SK-N-SH (cell line): ENCODE measurements around the gene ACO1. TPM values are rescaled to one million over a fixed set of nuclear protein-coding genes. Genes with fewer than 3 reads are reported as not detected.

ENCODE experiments used
- CTCF ChIA-PET: fragments of 300-600, 350-600 bp; formaldehyde crosslinking; extraction: SDS; loops from one replicate; lab custom pipeline; 2021; lab: Yijun Ruan, JAX
- POLR2A ChIA-PET: fragments of 350-600 bp; sonication (Branson Sonifier 250); formaldehyde crosslinking; extraction: SDS; loops from one replicate; lab custom pipeline; 2020; ENCODE audit warnings: antibody characterized with exemption, inconsistent platforms; lab: Yijun Ruan, JAX
- DNase-seq: peaks from one replicate; pipeline ENCODE4 v3.0.0; 2012
- H2AFZ ChIP-seq: fragments of 200-600 bp; sonication (generic); 2 replicates; pipeline ENCODE4 v1.8.1; 2016; ENCODE audit warnings: antibody characterized with exemption, mild to moderate bottlenecking, low read depth
- H3F3A ChIP-seq: fragments of 200-600 bp; sonication (generic); replicated peaks from 2 replicates; pipeline ENCODE3; 2016; ENCODE audit warnings: antibody characterized with exemption, mild to moderate bottlenecking; ENCODE audit not compliant: insufficient read depth
- H3K27ac ChIP-seq, 2 experiments: fragments of 200-500 bp in 1 of 2; fragments of 200-600 bp in 1 of 2; sonication (Bioruptor generic) in 1 of 2; sonication (generic), shearing (Covaris generic) in 1 of 2; 2 replicates each; pipeline versions ENCODE4 v1.5.1 to v1.6.1; 2014 to 2016; ENCODE audit warnings: low read depth in 2 of 2, inconsistent platforms in 1 of 2, low read length in 1 of 2, mild to moderate bottlenecking in 1 of 2, mixed read lengths in 1 of 2
- H3K27me3 ChIP-seq: fragments of 200-600 bp; sonication (generic), shearing (Covaris generic); 2 replicates; pipeline ENCODE4 v1.6.1; 2016; ENCODE audit warnings: mixed run types; ENCODE audit not compliant: insufficient read depth
- H3K36me3 ChIP-seq, 2 experiments: fragments of 200-500 bp in 1 of 2; fragments of 200-600 bp in 1 of 2; sonication (Bioruptor generic) in 1 of 2; sonication (generic) in 1 of 2; replicated peaks in 1 of 2; 2 replicates each; pipeline versions ENCODE3 to v1.5.1; 2014 to 2016; ENCODE audit warnings: low read length in 1 of 2, mild to moderate bottlenecking in 1 of 2; ENCODE audit not compliant: insufficient read depth in 2 of 2, control insufficient read depth in 1 of 2
- H3K4me1 ChIP-seq, 2 experiments: fragments of 200-500 bp in 1 of 2; fragments of 200-600 bp in 1 of 2; sonication (Bioruptor generic) in 1 of 2; sonication (generic), shearing (Covaris generic) in 1 of 2; 2 replicates each; pipeline versions ENCODE4 v1.5.1 to v1.6.1; 2014 to 2016; ENCODE audit warnings: low read depth in 1 of 2, low read length in 1 of 2, mixed run types in 1 of 2; ENCODE audit not compliant: insufficient read depth in 2 of 2, control insufficient read depth in 1 of 2
- H3K4me2 ChIP-seq: fragments of 200-600 bp; sonication (generic), shearing (Covaris generic); 2 replicates; pipeline ENCODE4 v1.6.1; 2017; ENCODE audit warnings: mixed run types
- H3K4me3 ChIP-seq, 2 experiments: fragments of 200-500 bp in 1 of 2; fragments of 200-600 bp in 1 of 2; sonication (Bioruptor generic) in 1 of 2; sonication (generic), shearing (Covaris generic) in 1 of 2; 2 replicates each; pipeline versions ENCODE4 v1.5.1 to v1.8.1; 2014 to 2016; ENCODE audit warnings: low read depth in 2 of 2, inconsistent platforms in 1 of 2, low read length in 1 of 2, mild to moderate bottlenecking in 1 of 2, mixed read lengths in 1 of 2, moderate library complexity in 1 of 2
- H3K79me2 ChIP-seq: fragments of 200-600 bp; sonication (generic); 2 replicates; pipeline ENCODE4 v1.8.1; 2017; ENCODE audit warnings: mild to moderate bottlenecking; ENCODE audit not compliant: insufficient read depth
- H3K9ac ChIP-seq: fragments of 200-600 bp; sonication (generic); 2 replicates; pipeline ENCODE4 v1.6.1; 2017; ENCODE audit warnings: mixed run types
- H3K9me2 ChIP-seq: fragments of 200-600 bp; sonication (generic); 2 replicates; pipeline ENCODE4 v1.6.1; 2017; ENCODE audit warnings: mixed run types
- H3K9me3 ChIP-seq: fragments of 200-600 bp; sonication (generic); 2 replicates; pipeline ENCODE4 v1.6.1; 2017; ENCODE audit warnings: mixed run types, mild to moderate bottlenecking, moderate library complexity
- H4K20me1 ChIP-seq: fragments of 200-600 bp; sonication (generic); 2 replicates; pipeline ENCODE4 v1.6.1; 2017; ENCODE audit warnings: mild to moderate bottlenecking, mixed run types; ENCODE audit not compliant: insufficient read depth
- CTCF ChIP-seq: fragments of 200-600 bp; sonication (generic); IDR thresholded peaks from 2 replicates; pipeline ENCODE4 v1.6.1; 2017; ENCODE audit warnings: antibody characterized with exemption, mild to moderate bottlenecking, moderate library complexity
- ELF1 ChIP-seq: IDR thresholded peaks from 2 replicates; pipeline ENCODE4 v1.4.0; 2012
- FOSL2 ChIP-seq: IDR thresholded peaks from 2 replicates; pipeline ENCODE4 v1.4.0; 2012; ENCODE audit warnings: low read depth, mild to moderate bottlenecking, moderate library complexity, borderline replicate concordance
- FOXM1 ChIP-seq: IDR thresholded peaks from 2 replicates; pipeline ENCODE4 v1.4.0; 2012; ENCODE audit warnings: low read depth, mild to moderate bottlenecking
- MEF2A ChIP-seq: IDR thresholded peaks from 2 replicates; pipeline ENCODE4 v1.4.0; 2012; ENCODE audit warnings: low read depth, borderline replicate concordance
- MXI1 ChIP-seq: IDR thresholded peaks from 2 replicates; pipeline ENCODE4 v1.6.1; 2012; ENCODE audit warnings: mild to moderate bottlenecking, low read depth, low read length, improper control_type of control experiment
- NFIC ChIP-seq: IDR thresholded peaks from 2 replicates; pipeline ENCODE4 v1.4.0; 2012; ENCODE audit warnings: borderline replicate concordance
- RAD21 ChIP-seq: IDR thresholded peaks from 2 replicates; pipeline ENCODE4 v1.6.1; 2012; ENCODE audit warnings: mild to moderate bottlenecking, low read length
- RXRA ChIP-seq: IDR thresholded peaks from 2 replicates; pipeline ENCODE4 v1.4.0; 2012; ENCODE audit warnings: low read depth, mild to moderate bottlenecking, borderline replicate concordance
- TAF1 ChIP-seq: IDR thresholded peaks from 2 replicates; pipeline ENCODE4 v1.6.1; 2012; ENCODE audit warnings: low read depth, mild to moderate bottlenecking, low read length, moderate library complexity, borderline replicate concordance
- TEAD4 ChIP-seq: IDR thresholded peaks from 2 replicates; pipeline ENCODE4 v1.4.0; 2012; ENCODE audit warnings: mild to moderate bottlenecking, borderline replicate concordance; ENCODE audit not compliant: insufficient read depth
- ZBTB33 ChIP-seq: IDR thresholded peaks from 2 replicates; pipeline ENCODE4 v1.4.0; 2012; ENCODE audit warnings: low read depth, borderline replicate concordance
- WGBS: methylation state at CpG from one replicate; pipeline ENCODE4 v1.1.6; 2017; ENCODE audit warnings: low lambda C conversion rate; 5-methylcytosine and 5-hydroxymethylcytosine counted together
- polyA plus RNA-seq, 3 experiments: library from polyadenylated mRNA; depleted of rRNA; stranded (reverse); fragments of >200 nt; gene quantifications; 2 replicates each; pipeline ENCODE4 v1.2.3, GENCODE V29; 2012
- TF ChIP-seq, protein P1 (sequence below): IDR thresholded peaks from 2 replicates; pipeline ENCODE4 v1.6.1; 2012; ENCODE audit warnings: mild to moderate bottlenecking, low read depth, low read length, moderate library complexity
- TF ChIP-seq, protein P2 (sequence below): IDR thresholded peaks from 2 replicates; pipeline ENCODE4 v1.4.0; 2012; ENCODE audit warnings: low read depth
- TF ChIP-seq, protein P3 (sequence below): fragments of 150-350 bp; IDR thresholded peaks from 2 replicates; pipeline ENCODE4 v1.6.1; 2017; ENCODE audit warnings: antibody characterized with exemption, low read length, low read depth, borderline replicate concordance
- TF ChIP-seq, protein P4 (sequence below): IDR thresholded peaks from 2 replicates; pipeline ENCODE4 v1.4.0; 2012; ENCODE audit warnings: low read depth, borderline replicate concordance
- TF ChIP-seq, protein P5 (sequence below): fragments of 150-350 bp; IDR thresholded peaks from 2 replicates; pipeline ENCODE4 v1.6.1; 2016; ENCODE audit warnings: mild to moderate bottlenecking, low read depth, low read length

Gene ACO1
- polyA plus RNA-seq, 1 of the 3 experiments (the other 2 are of a cell fraction), result 25.4 TPM

DNA sequence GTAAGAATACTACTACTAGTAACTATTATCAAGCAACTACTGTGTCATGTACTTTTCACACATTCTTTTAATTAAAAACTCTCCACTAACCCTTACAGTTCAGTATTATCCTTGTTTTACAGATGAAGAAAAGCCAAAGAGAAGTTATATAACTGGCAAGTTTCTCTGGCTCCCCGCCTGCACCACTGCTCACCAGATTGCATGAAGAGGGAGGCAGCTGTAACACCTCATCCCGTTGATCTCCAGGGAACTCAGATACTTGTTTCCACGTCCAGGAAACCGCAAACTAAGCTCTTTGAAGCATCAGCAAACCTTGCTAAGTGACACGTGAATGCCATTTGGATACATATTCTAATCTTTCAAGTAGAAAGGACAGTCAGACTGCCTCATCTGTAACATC lies 71.3 kb downstream of the ACO1 start:
- Histone ChIP-seq H3K79me2 (no peaks in the 10 kb centered on the region), H3F3A (peaks cover 8% of the 10 kb centered on the region), H3K36me3 (peaks cover 25 to 27% of the 10 kb centered on the region in 2 experiments), H2AFZ (no peak overlapping the region), H3K4me1 (no peaks in the 10 kb centered on the region), H3K27ac (no peak overlapping the region), H3K4me3 (no peak overlapping the region), H3K9ac (no peak overlapping the region), H3K9me2 (no peaks in the 10 kb centered on the region), H4K20me1 (no peaks in the 10 kb centered on the region), H3K27me3 (no peaks in the 10 kb centered on the region), H3K9me3 (no peaks in the 10 kb centered on the region), H3K4me2 (no peak overlapping the region)
- DNase-seq, result no peak
- WGBS, result 87% methylated on average over 5 of the region's 5 CpGs
- ChIA-PET POLR2A (no interaction called here), CTCF (interaction anchor here (2.1 kb wide), 1 partner anchor 77 kb away, joined by 8 read pairs; no protein-coding TSS in a partner anchor)
- no peak for TF ChIP-seq ELF1
- no peak for TF ChIP-seq MXI1
- TF ChIP-seq RAD21, result no peak
- TF ChIP-seq TEAD4, result no peak
- no peak for TF ChIP-seq FOSL2
- no peak for TF ChIP-seq NFIC
- TF ChIP-seq, protein P1, sequence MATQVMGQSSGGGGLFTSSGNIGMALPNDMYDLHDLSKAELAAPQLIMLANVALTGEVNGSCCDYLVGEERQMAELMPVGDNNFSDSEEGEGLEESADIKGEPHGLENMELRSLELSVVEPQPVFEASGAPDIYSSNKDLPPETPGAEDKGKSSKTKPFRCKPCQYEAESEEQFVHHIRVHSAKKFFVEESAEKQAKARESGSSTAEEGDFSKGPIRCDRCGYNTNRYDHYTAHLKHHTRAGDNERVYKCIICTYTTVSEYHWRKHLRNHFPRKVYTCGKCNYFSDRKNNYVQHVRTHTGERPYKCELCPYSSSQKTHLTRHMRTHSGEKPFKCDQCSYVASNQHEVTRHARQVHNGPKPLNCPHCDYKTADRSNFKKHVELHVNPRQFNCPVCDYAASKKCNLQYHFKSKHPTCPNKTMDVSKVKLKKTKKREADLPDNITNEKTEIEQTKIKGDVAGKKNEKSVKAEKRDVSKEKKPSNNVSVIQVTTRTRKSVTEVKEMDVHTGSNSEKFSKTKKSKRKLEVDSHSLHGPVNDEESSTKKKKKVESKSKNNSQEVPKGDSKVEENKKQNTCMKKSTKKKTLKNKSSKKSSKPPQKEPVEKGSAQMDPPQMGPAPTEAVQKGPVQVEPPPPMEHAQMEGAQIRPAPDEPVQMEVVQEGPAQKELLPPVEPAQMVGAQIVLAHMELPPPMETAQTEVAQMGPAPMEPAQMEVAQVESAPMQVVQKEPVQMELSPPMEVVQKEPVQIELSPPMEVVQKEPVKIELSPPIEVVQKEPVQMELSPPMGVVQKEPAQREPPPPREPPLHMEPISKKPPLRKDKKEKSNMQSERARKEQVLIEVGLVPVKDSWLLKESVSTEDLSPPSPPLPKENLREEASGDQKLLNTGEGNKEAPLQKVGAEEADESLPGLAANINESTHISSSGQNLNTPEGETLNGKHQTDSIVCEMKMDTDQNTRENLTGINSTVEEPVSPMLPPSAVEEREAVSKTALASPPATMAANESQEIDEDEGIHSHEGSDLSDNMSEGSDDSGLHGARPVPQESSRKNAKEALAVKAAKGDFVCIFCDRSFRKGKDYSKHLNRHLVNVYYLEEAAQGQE, result no peak
- TF ChIP-seq ZBTB33, result no peak
- no peak for TF ChIP-seq MEF2A
- TF ChIP-seq, protein P2, sequence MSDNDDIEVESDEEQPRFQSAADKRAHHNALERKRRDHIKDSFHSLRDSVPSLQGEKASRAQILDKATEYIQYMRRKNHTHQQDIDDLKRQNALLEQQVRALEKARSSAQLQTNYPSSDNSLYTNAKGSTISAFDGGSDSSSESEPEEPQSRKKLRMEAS, result no peak
- TF ChIP-seq TAF1, result no peak
- TF ChIP-seq, protein P3, sequence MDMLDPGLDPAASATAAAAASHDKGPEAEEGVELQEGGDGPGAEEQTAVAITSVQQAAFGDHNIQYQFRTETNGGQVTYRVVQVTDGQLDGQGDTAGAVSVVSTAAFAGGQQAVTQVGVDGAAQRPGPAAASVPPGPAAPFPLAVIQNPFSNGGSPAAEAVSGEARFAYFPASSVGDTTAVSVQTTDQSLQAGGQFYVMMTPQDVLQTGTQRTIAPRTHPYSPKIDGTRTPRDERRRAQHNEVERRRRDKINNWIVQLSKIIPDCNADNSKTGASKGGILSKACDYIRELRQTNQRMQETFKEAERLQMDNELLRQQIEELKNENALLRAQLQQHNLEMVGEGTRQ, result no peak
- no peak for TF ChIP-seq FOXM1
- TF ChIP-seq, protein P4, sequence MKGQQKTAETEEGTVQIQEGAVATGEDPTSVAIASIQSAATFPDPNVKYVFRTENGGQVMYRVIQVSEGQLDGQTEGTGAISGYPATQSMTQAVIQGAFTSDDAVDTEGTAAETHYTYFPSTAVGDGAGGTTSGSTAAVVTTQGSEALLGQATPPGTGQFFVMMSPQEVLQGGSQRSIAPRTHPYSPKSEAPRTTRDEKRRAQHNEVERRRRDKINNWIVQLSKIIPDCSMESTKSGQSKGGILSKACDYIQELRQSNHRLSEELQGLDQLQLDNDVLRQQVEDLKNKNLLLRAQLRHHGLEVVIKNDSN, result no peak
- TF ChIP-seq, protein P5, sequence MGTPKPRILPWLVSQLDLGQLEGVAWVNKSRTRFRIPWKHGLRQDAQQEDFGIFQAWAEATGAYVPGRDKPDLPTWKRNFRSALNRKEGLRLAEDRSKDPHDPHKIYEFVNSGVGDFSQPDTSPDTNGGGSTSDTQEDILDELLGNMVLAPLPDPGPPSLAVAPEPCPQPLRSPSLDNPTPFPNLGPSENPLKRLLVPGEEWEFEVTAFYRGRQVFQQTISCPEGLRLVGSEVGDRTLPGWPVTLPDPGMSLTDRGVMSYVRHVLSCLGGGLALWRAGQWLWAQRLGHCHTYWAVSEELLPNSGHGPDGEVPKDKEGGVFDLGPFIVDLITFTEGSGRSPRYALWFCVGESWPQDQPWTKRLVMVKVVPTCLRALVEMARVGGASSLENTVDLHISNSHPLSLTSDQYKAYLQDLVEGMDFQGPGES, result no peak
- TF ChIP-seq RXRA, result no peak
- TF ChIP-seq CTCF, result no peak
